HG03095 (cell line): ENCODE data around the gene UCP3.

Experiments used
- ATAC-seq: cut with Tn5 transposase; IDR thresholded peaks from one replicate; pipeline ENCODE4 v1.9.1; 2021; ENCODE audit warnings: moderate library complexity; ENCODE audit not compliant: unreplicated experiment

The UCP3 gene

DNA sequence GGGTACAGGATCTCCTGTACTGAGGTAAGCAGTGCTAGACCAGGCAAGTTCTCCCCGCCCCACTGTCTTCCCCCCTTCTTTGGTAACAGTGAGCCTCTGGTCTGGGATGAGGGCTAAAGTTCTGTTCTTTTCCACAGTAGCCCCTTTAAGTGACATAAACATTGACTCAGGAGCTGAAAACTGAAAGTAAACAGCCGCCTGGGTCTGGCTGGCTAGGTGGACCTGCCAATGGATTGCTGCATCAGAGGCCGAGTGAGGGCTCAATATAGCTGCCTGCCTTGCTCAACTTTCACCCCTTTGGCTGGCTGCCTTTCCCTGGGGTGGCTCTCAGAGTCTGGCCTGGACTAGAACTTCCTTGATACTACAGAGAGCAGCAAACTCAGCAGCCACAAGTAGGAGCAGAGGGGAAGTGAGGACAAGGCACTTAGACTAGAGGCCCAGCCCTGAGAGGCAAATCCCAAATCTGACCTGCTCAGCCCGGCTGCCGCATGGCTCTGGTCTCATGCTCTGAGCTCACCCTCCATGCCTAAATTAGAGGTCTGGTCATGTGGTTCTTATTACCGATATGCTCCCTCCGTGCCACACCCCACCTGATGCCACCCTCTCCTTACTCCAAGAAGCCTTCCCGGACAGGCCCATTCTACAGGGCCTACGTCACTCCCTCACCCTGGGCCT lies 9.6 kb upstream of the UCP3 start:
- ATAC-seq: no peak

DNA sequence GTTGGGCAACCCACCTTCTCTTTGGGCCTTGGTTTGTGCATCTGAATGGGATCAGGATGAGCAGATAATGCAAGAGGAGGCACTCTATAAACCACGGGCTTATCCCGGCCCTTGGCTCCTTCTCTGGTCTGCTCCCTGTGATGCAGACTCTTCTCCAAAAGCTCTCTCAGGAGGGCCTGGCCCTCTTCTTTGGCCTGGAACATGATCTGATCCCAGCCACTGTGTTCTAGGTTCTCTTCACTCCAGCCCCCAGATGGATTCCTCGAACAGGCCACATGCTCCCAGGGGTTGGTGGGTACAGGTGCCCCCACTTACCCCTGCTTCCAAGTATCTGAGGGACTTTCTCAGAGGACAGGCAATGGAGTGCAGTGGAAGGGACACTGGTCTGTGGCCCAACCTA lies 8.7 kb upstream of the UCP3 start:
- ATAC-seq: no peak

DNA sequence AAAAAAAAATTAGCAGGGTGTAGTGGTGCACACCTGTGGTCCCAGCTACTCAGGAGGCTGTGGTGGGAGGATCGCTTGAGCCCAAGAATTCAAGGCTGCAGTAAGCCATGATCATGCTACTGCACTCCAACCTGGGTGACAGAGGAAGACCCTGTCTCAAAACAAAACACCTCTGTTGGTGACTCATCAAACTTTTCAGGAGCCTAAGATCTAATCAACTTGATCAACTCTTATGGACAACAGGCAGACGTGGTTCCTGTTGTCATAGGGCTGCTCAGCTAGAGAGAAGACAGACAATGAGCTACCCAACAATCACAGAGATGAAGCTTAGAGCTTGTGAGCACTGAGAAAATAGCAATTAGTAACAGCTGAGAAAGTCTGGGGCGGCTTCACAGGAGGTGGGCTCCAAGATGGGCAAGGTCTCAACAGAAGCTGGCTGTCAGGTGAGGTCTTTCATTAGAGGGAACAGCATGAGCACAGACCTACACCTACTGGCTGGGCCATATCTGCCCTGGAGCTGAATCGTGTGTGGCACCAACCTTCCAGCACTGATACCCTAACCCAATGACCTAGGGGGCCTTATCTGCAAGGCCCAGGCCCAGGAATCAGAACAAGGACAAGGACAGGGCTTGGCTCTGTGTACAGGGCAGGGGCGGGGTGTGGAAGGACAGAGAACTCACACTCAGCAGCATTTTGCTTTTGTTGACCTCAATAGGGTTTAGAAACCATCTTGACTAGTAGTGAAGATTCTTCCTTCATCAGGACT lies 7.2 kb upstream of the UCP3 start:
- no peak for ATAC-seq

DNA sequence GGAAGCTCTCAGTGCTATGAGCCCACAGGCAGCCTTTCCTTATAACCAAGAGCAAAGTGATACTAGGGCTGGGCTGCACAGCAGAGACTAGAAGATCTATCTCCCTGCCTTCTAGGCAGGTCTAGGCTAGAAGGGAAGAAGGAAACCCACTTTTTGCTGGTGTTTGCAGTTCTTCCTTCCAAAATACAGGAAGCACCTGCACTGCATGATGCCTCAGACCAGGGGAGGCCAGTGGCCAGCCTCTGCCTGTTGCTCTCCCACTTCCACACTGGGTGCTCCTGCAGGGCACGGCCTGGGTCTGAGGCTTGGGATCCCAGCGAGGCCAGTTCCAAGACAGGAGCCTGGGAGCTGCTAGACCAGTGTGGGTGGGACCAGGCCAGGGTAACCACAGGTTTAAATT lies 6.0 kb upstream of the UCP3 start:
- ATAC-seq: no peak

DNA sequence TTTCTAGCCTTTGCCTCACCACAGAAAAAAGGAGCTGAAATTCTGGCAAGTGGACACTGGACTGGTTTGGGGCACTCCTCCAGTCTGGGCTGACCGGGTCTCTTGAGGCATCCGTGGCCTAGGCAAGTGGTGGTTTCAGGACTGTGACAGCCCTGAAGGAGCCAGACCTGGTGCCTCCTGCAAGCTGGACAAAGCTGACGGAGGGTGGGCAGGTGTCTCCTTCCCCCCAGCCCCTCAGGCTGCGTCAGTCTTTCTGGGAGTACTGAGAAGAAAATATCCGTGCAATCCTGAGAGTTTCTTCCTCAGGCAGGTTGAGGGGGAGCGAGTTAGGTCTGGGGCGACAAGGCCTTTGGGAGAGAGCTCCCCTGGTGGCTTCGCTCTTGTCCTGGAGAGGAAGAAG lies 4.3 kb upstream of the UCP3 start:
- no peak for ATAC-seq

DNA sequence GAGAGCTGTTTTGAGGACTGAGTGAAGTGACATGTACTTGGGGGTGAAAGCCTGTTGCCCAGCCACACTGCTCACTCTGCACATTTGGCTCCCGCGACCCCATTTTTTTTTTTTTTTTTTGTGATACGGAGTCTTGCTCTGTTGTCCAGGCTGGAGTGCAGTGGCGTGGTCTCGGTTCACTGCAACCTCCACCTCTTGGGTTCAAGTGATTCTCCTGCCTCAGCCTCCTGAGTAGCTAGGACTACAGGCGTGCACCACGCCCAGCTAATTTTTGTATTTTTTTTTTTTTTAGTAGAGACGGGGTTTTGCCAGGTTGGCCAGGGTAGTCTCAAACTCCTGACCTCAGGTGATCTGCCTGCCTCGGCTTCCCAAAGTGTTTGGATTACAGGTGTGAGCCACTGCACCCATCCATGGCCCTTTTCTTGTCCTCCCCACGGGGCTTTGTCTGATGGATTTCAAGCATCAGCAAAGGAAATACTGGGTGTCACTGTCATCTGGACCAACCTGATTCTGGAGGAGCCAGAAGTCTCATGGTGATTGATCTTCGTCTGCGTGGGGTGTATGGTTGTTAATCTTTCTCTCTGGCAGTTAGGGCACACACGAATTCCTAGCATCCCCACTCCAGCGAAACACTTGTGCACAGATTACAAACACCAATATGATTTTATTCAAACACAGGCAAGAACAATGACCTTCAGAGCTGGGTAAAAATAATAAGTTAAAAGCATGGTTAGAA lies 3.4 kb upstream of the UCP3 start:
- no peak for ATAC-seq

DNA sequence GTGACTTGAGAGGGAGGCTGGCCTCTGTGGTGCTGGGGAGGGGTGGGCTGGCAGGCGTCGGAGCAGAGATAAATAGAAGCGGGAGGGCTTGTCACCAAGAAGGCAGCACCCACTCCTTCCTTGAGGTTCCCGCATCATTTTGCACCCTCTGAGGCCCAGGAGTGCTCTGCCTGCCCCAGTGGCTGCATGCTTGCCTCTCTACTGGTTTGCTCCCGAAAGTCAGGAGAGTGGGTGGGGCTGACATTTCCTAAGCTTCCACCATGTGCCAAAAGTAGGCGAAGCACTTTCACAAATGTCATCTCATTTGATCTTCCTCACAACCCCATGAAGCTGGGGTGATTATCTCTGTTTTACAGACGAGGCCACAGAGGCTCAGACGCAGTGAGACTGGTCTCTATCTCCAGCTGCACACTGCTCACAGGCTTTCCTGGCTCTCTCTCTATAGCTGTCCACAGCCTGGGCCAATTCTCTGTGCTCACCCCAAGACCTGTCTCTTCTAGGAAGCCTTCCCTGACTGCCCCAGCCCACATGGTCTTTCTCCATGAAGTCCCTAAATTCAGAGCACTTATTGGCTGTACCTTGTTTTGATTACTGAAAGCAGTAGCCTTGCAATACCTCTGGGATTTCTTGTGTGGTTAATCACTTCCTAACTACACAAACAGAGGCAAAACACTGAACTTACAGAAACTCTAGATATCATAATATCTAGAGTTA lies 2.6 kb upstream of the UCP3 start:
- ATAC-seq: peak; percentile 74

DNA sequence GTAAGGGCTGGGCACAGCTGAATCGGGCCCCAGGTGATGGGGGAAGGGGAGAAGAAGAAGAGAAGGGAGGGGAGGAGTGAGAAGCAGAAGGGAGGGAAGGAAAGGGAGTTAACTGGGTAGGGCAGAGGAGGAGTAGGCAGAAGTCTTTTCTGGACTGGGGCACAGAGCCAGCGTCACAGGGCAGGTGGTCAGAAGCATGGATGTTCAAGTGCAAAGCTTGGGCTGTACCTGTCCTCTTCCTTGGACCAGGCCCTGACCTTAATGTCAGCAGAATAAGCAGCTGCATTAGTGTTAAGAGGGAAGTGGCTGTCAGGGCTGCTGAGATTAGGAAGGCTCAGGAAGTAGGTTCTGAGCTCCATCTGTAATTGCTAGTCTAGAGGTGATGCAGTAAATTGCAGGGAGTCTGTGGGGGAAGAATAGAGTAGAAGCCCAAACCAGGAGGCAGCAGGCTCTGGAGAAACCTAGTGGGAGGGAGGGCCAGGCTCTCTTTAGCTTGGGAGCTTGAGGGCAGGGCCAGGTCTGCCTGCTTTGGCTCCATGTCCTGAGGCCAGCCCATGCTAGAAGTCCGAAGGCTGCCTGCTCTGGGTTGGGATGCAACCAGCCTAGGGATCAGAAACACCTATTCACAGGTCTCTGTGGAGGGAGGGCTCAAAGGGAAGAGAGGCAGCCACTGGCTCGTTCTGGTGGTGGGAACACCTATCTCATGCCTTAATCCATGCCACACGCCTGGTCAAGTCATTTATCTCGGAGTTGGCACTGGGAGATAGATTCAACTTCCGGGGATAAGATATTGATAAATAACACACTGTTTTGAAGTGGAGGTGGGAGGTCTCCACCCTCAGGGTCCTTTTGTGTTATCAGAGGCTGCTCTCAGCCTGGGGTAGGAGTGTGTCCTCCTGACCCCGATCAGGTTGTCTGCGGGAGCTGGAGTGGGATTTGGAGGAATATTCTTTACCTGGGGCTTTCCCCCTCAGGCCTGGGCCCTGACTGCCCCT lies 1.7 kb upstream of the UCP3 start:
- no peak for ATAC-seq

DNA sequence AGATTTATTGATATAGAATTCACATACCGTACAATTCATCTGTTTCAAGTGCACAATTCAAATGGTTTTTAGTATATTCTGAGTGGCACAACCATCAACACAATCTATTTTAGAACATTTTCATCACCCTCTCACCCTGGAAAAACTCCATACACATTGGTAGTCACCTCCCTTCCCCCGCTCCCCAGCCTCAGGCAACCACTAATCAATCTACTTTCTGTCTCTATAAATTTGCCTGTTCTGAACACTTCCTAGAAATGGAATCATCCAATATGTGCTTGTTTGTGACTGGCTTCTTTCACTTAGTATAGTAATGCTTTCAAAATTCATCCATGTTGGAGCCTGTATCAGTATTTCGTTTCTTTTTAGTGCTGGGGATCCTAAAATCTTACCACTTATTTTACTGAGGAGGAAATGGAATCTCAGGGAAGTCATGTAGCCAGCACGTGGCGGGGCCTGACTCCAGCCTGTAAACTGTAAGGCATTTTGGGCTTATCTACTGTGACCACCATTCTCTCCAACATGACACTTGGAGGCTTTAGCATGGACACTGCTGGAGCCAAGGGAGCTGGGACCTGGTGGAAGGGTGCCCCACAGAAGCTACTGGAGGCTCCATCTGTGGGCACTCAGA lies 905 bp upstream of the UCP3 start:
- ATAC-seq: no peak

DNA sequence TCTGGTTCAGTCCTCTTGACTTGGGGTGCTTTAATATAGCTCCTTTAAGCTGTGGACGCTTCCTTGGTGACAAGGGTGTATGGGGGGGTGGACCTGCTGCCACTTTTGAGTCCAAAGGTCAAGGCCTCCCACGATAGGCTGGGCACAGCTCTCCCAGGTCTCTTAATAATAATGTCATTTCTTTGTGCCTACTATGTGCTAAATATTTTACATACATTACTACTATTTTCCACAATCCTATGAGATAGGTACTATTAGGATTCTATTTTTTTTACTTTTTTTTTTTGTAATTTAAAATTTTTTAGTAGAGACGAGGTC lies 304 bp upstream of the UCP3 start:
- no peak for ATAC-seq

DNA sequence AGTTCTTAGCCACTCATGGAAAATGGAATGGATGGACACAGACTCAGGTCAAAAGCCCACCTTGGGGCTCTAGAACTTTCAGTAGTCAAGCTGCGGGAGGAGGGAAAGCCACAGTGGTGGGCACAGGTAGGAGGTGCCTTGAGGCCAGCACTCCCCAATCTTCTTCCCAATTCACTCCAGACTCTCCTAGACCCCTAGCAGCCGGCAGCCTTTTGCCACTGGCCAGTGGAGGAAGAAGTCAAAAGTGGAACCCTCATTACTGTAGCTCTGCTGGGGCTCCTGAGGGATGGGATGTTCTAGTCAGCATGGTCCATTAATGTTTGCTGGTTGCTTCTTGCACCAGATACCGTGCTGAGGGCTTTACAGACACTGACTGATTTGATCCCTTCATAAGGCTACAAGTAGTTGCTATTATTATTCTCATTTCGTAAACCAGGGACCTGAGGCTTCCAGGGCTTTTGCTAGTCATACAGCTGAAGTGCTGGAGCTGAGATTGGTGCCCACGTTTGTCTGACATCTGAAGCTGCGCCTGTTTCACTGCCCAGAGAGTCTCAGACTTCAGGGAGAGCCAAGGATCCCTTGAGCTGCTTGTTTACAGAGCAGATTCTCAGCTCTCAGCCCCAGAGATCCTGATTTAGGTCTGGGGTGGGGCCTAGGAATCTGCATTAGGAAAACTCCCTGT lies 1.1 kb downstream of the UCP3 start:
- no peak for ATAC-seq

DNA sequence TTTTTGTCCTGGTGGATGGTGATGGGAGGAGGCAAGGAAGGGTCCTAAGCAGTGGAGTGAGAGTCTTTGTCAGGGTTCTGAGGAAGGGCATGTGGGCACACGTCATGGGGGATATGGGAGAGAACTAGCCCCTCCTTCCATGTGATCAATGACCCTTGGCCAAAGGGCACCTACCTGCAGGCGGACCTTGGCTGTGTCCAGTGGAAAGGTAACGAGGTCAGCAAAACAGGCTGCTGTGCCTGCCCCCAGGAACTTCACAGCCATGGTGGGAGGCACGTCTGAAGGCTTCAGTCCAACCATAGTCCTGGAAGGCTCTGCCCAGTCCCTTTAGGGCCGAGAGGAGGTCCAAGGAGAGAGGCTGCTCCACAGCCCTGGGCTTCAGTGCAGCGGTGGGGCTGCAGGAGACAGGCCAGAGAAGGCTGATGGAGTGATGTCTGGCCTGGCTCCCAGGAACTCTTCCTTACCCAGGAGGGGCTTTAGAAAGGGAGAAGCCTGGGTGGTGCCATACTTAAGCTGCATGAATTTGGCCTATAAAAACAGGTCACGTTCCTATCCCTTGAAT lies 2.1 kb downstream of the UCP3 start:
- no peak for ATAC-seq

DNA sequence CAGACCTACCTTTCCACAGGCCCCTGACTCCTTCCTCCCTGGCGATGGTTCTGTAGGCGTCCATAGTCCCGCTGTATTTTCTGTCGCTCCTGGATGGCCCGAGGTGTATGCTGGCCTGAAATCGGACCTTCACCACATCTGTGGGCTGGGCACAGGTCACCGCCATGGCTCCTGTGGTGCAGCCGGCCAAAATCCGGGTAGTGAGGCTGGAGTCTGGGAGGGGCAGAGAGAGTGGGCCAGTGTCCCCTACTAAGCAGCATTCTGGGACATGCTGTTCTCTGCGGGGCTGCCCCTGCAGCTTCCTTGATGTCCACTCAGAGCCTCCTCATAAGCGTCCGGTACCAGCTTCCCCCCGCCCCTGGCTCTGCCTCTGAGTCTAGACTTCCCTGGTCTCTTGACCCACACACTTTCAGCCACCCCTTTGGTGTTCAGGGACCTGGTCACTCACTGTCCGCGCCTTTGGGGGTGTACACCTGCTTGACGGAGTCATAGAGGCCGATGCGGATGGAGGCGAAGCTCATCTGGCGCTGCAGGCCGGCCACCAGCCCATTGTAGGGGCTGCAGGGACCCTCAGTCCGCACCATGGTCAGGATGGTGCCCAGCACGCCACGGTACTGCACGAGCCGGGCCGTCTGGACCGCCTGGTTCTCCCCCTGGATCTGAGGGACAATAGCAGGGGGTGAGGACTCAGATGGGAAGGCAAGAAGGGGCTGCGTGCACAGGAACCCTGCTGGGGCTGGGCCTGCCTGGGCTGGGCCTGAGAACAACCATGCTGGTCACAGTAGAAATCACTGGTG lies 3.0 kb downstream of the UCP3 start:
- no peak for ATAC-seq

DNA sequence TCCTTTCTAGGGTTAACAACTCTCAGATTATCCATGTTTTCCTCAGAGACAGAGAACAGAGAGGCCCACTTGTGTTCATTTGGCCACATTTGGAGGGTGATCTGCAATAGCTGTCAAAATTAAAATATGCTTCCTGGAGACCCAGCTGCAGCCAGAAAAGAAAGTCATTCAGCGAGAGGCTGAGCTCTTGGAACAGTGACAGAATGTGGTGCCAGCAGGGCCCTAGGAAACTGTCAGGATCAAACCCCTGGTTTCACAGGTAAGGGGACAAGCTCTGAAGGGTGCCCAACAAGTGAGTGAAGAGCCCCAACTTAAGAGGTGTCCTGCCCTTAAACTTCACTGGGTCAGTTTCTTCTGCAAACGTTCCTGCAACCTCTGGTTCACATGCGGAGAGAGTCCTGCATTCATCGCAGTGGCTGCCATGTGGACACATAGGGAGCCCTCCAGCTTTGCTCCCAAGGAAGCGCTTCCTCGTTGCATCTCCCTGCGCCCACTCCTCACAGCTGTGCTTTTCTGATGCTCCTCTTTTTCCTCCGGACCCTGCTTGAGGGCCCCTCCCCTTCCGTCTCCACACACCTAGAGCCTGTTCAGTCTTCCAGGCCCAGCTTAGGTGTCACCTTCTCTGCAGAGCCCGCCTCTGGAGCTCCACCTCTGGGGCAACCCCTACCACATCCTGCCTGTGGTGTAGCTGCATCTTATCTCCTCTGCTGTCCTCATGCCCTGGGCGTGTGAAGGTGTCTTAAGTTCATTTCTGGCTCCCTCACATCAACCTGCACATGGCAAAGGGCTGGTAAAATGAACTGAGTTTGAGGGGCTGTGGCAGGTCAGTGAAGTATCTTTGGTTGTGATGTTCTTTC lies 3.9 kb downstream of the UCP3 start:
- ATAC-seq: no peak

DNA sequence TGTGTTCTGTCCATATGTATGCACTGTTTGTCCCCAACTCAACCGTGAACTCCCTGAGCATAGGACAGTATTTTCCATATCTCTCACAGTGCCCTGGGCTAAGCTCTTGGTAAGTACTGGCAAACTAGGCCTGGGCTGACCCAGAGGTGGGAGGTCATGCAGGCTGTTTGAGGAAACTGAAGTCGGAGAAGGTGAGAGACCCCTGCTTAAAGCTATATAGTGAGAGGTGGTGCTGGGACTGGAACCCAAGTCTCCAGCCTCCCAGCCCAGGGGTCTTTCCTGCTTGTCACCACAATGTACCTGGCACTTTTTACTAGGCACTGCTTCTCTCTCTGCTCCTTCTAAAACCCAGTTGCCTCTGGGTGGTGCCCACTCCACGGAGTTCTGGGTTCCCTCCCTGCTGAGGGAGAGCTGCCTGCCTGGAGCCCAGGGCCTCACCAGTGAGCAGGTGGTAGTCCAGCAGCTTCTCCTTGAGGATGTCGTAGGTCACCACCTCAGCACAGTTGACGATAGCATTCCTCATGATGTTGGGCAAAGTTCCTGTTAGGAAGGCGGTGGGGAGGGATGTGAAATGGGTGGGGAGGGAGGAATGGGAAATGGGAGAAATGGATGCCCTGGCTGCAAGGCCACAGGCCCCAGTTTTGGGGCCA lies 4.7 kb downstream of the UCP3 start:
- ATAC-seq: no peak

DNA sequence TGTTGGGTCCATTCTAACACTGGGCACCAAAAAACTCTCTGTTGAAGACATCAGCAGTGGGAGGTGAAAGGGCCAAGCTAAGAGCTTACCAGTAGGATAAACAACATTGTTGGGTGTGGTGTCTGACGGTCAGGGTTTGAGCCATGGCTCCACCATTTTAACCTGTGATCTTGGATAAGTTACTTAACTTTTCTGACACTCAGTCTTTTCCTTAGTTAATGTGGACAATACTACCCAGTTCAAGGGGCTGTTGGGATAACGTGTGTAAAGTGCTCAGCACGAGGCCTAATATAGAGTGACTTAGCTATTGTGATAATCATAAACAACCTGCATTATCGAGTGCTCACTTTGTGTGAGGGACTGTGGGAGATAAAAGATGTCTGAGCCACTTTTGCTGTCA lies 6.1 kb downstream of the UCP3 start:
- ATAC-seq: no peak

DNA sequence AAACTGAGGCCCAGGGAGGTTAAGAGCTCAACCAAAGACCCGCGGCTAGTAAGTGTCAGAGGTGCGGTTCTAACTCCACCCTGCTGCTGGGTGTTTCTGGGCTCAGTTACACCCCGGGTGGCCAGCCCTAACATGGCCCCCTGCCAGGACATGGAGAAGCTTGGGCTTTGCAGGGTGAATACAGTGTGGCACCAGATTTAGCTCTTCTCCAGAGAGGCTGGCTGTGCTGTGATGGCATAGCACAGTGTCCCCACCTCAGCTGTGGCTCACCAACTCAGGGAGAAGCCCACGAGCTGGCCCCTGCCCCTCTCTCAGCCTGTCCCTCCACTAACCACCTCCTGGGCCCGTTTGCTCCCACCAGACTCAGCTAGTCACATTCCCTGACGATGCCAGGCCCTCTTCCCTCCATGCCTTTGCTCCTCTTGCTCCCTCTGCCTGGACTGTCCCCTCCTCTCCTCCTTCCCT lies 7.0 kb downstream of the UCP3 start:
- no peak for ATAC-seq
